Measurements from ENCODE around the gene RPRD1B.

The RPRD1B gene

GRCh38 chr20:38033330-38034107 is at the start of gene RPRD1B, which contains the start of gene TTI1:
Gene RPRD1B (plus strand): TSS chr20:38033746. CDS start chr20:38033948, 202 bp downstream.
Gene TTI1 (minus strand): TSS chr20:38033456. CDS start chr20:38013816, 19,640 bp downstream.
- DNase-seq (ENCODE audit: low spot score), result peak; percentile 87
- TF ChIP-seq CTCF (IDR thresholded peaks at IDR 0.05; ENCODE audit: extremely low read depth, missing control alignments), result no peak

- TF ChIP-seq CTCF (IDR thresholded peaks at IDR 0.05; ENCODE audit: extremely low read depth, missing control alignments), result no peak
- DNase-seq (ENCODE audit: low spot score), result no peak
Measured at GRCh38 chr20:37984018-37984785, 49.3 kb upstream of the RPRD1B start.

GRCh38 chr20:37986044-37986858 is 47.3 kb upstream of the RPRD1B start:
- DNase-seq (ENCODE audit: low spot score), result no peak
- no peak for TF ChIP-seq CTCF (IDR thresholded peaks at IDR 0.05; ENCODE audit: extremely low read depth, missing control alignments)

GRCh38 chr20:37986873-37987601 is 46.5 kb upstream of the RPRD1B start:
- TF ChIP-seq CTCF (IDR thresholded peaks at IDR 0.05; ENCODE audit: extremely low read depth, missing control alignments), result no peak
- no peak for DNase-seq (ENCODE audit: low spot score)

- no peak for TF ChIP-seq CTCF (IDR thresholded peaks at IDR 0.05; ENCODE audit: extremely low read depth, missing control alignments)
Measured at GRCh38 chr20:37987602-37988290, 45.8 kb upstream of the RPRD1B start.

GRCh38 chr20:37988306-37988954 is 45.1 kb upstream of the RPRD1B start:
- no peak for DNase-seq (ENCODE audit: low spot score)
- no peak for TF ChIP-seq CTCF (IDR thresholded peaks at IDR 0.05; ENCODE audit: extremely low read depth, missing control alignments)

More at GRCh38 chr20:37987602-37988290, 45.8 kb upstream of the RPRD1B start:
- DNase-seq (ENCODE audit: low spot score), result no peak
